OCI-M2 (cell line): Measurements from ENCODE around the gene SNX30.

Experiments
- DNase-seq: peaks from one replicate; lab custom pipeline; 2025; ENCODE audit not compliant: unreplicated experiment; lab: John Stamatoyannopoulos, UW

SNX30 gene

DNA sequence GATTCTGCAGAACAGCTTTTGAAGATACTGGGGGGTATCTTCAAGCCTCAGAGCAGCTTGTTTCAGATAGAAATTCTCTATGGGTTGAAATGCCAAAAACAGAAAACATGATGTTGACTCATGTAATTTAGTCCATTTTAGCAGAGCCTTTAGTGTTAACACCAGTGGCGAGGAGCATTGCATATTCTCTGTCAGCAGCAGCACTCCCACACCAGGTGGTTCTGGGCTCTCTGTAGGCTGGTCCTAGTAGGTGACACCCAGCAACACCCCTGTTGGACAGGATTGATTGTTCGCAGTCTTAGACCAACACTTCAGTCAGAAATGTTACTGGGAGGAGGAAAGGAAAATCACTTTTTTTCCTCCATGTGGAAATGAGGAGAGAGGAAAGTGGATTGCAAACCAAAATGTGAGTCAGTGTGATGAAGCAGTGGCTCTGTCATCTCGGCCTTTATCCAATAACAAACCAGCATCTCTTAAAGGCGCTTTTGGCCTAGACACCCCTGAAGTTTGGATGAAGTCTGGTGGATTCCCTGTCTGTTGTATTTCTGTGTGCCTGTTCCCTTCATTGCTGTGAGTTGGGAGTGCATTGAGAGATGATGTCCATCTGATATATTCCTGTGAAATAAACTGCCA is 123.3 kb downstream of the SNX30 start:
- DNase-seq, result no peak

DNA sequence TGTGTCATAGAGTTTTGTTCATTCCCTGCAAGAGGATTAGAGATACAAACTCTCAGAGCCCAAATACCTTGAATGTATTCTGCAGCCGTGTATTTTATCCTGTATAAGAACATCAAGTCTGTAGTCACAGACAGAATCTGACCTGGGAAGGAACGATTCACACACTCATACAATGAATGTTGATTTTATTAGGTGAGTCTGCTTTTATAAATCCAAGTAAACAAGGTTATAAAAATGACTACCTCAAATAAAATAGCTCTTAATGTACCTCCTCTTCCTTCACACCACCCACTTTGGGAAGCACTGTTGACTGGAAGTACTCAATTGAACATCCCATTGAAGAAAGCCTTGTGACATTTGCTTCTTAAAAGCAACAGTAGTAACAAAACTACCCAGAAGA is 128.2 kb downstream of the SNX30 start:
- no peak for DNase-seq

DNA sequence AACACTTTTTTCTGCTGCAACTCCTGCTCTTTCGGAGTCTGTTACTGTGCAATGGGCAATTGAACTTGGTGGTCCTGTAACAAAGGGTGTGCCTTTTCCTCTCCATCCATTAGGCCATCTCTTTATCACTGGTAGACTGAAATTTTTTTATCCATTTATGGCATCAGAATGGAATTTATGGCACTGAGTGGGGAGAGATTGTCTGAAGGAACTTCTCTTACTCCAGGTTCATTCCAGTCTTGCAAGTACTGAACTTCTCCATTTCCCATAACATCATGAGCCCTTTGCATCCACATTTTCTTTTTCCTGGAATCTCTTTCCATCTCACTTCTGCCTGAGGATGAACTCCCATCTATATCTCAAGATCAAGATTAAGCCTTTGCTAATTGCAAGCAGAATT is 130.1 kb downstream of the SNX30 start:
- no peak for DNase-seq

DNA sequence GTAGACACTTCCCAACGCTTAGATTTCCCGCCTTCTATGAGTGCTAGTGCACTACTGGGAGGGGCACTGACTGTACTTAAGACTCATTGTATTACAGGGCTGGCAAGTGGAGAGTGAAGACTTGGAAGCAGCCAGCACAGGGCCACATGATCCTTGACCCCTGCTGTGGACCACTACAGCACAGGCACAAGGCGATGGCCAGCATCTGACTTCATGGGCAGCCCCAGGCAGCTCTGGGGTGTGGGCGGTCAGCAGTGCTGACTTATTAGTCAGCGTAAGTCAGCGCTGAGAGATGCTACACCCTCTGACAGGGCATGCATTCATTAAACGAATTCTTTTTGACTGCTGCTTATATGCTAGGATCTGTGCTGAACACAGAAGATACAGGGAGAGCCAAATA is 130.8 kb downstream of the SNX30 start:
- DNase-seq, result no peak

DNA sequence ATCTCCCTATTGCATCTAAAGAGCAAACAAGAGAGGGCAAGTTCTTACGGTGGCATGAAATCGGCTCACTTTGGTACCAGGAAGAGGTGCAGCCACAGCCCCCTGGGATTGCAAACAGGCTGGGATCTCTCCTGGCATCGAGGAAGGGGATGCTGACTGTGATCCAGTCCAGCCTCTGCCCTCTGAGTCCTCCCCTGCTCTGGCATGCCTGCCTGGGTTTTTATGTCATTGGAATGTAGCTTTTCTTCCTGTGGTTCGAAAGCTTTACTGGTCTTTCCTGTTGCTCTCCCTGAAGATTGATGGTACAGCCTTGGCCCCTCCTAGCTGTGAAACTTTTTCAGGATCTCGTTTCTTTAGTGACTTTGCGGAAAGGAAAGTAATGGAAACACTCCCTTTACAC is 133.5 kb downstream of the SNX30 start:
- no peak for DNase-seq

DNA sequence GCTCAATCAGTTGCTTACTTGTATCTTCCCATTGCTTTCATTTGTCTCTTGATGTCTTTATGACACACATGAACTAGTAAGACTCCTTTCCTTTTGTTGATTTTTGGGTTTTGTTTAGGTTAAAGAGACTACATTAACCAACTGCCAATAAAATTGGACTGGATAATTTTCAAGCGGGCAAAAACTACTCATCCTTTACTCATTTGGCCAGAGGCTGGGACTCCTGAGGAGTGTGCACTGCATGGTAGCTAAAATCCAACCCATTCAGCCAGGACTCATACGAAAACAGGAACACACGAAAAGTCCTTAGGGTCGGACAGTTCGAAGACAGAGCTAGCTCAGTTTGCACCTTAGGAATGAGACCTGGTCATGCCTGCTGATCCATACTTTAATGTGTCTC is 134.2 kb downstream of the SNX30 start:
- DNase-seq, result no peak

DNA sequence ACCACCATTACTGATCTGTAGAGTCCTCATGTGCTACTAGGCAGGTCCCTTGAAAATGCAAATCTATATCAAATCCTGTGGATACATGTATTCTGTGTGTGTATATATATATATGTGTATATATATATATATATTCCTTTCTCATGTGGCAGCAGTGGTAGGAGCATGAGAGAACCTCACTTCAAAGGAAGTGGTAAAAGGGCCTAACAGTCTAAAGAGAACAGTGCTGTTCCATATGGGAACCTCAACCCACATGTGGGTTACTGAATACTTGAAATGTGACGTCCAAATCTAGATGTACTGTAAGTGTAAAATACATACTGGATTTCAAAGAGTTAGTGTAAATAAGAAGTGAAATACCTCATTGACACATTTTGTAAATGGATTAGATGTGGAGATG is 134.8 kb downstream of the SNX30 start:
- no peak for DNase-seq

DNA sequence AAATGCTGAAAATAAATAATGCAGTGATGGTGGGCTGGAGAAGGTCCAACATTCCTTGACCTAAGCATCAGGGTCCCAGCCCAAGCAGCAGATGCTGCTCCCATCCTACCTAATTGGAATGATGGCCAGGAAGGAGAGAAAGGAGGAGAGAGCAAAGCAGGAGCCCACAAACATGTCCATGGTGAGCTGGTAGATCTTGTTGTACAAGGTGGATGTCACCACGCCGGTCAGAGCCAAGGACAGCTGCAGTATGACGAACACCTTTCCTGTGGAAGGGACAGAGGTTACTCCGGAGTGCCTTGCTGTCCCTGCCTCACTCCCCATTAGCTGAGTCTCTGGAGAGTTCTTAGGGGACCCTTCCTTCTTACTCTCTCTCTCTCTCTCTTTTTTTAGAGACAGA is 135.8 kb downstream of the SNX30 start:
- DNase-seq, result no peak

DNA sequence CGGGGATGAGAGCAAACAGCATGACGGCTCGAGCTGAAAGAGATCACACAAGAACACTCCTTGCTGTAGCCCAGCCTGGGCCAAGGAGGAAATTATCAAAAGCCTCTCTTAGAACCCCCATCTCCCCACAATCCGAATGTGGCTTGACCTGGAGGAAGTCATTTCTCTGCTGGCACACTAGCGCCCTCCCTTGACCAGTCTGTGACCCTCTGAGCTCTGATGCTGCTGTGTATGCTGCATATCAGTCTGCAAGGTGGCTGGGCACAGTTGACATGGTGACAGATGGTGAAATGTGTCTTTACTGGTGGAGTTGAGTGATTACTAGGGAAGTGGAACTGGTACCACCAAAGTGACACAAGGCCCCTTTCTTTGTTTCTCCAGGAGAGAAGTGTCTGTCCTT is 136.8 kb downstream of the SNX30 start:
- DNase-seq, result no peak

DNA sequence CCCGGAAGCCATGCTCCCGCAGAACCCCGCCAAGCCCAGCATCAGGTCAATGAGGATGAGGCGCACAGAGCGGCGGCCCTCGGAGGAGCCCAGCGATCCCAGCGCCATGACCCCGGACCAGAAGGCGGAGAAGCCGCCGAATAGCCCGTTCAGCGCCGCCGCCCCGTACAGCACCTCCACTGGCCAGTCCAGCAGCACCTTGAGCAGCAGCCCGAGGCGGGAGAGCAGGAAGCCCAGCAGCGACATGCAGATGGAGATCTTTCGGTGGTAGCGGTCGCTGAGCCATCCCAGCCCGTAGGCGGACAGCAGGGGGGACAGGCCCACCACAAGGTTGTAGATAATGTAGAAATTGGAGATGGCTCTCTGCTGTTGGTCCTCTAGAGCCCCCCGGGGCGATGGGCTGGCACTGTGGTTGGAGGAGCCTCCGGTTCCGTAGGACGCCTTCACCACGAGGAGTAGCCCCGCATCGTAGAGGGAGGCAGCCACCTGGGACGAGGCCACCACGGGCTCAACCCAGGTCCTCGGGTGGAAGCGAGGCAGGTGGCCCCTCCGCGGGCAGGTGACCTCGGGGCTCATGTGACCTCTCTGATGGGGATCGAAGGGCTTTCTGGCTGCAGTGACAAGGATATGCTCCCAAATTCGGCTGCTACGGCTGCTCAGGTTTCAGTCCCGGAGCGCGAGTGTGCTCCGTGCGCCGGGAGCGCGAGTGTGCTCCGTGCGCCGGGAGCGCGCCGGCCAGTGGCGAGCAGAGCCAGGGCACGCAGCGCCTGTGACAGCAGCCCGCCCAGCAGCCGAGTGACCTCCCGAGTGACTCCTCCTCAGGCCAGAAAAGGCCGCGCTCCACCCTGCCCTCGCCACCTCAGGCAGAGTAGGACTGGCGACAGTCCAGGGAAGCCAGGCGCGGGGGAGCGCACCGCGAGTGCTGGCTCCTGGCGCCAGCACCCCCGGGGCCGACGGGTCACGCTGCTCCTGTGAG is 139.8 kb downstream of the SNX30 start, which contains the start of gene SLC46A2:
SLC46A2 (minus strand) TSS at position 771 of the 976 bp plus-strand sequence; CDS start at position 576, 195 bp downstream.
- DNase-seq, result no peak

DNA sequence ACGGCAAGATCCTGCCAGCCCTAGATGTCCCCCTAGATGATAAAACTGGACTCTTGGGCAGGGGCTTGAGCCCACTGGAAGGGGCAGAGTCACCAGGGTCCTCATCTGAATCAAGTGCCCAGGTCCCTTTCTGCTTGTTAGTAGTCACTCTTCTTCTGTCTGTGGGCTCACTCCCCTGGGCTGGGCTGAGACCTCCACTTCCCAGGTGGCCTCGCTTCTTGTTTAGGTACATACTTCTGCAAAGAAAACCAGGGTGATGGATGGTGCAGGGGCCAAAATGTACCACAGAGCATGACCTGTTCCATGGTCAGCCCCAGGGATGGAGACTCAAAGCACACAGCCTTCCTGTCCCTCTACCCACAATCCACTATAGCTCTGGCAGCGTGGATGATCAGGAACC is 141.0 kb downstream of the SNX30 start:
- DNase-seq, result no peak

DNA sequence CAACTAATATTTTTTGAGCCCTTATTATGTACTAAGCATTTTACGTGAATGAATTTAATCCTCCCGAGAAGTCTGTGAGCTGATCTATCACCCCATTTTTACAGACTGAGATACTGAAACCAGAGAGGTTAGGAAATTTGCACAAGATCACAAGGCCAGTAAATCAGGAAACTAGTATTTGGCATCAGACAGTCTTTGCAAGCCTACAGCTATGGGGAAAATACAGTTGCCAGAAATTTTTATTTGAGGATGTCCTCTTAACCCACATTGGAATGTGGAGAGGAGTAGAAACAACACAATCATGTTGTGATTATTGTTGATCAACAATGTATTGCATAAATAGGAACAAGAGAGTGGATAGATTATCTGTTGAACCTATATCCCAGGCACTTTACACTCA is 142.4 kb downstream of the SNX30 start:
- no peak for DNase-seq

DNA sequence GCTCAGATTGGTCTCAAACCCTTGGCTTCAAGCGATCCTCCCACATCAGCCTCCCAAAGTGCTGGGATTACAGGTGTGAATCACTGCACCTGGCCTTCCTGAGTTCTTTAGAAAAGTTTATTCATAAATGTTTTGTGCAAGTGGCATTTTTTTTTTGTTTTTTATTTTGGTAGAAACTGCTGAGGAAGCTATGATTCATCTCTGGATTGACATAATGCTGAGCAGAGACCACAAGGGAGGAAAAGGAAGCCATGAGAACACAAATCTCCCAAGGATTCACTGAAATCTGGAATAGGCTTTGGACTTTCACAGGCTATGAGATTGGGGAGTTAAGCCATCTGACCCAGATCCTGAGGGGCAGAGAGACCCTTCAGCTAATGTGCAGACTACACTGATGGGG is 143.5 kb downstream of the SNX30 start:
- DNase-seq, result no peak

DNA sequence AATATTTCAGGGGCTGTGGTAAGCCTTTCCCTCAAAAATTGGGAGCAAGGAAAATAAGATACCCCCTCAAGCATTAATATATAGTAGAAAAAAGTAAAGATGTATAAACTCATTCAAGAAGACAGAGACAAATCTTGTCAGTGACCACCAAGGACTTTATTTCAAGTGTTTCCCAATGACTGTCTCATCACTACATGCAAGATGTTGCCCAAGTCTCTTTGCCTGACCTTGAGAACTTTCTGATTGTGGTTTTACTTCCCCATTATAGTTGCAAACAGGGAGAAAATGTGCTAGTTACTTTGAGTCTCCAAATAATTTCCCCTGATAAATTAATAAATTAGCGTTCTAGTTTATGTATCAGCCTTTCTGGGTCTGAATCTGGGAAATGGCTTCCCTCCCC is 144.1 kb downstream of the SNX30 start:
- no peak for DNase-seq

DNA sequence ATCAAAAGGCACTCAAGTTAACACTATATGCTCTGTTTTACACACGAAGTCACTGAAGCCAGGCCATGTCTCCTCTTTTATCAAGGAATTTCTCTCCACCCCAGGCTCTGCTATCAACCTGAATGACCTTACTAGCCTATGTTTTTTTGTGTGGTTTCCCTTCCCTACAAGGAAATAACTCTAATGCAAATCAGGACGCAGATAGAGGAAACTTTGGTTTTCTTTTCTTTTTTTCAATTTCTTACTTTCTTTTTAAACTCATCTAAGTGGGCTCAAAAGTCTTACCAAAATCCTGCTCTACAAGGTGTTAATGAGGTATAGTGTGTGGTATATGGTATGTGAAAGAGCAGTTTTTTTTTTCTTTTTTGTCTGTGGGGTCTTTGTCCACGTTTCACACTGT is 145.6 kb downstream of the SNX30 start:
- DNase-seq, result no peak

DNA sequence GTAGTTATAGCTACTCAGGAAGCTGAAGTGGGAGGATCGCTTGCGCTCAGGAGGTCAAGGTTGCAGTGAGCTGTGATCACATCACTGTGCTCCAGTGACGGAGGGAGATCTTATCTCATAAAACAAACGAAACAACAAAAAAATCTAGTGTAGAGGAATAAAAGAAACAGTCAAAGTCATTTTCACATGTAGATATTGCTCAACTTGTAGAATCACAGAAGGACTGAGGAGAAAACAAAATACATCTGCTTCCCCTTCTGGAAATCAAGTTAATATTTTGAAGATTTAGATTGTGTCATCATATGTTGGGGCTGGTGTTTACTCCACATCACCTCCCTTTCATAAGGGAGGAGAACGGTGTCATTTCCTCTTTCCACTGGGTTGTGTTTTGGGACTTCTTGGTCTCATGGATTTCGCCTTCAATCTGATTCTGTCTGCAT is 148.3 kb downstream of the SNX30 start:
- DNase-seq, result no peak

DNA sequence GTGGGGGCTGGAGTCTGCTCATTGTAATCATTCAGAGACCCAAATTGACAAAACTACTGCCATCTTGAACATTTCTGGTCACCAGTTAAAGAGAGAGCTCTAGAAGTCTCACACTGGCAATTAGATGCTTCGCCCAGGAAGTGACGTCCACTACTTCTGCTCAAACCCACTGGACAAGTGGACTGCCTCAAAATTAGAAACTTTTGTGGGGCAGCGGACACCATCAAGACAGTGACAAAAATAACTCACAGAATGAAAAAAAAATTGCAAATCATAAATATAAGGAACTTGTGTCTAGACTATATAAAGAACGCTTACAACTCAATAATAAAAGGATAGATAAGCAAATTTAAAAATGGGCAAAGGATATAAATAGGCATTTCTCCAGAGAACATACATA is 149.9 kb downstream of the SNX30 start:
- no peak for DNase-seq

DNA sequence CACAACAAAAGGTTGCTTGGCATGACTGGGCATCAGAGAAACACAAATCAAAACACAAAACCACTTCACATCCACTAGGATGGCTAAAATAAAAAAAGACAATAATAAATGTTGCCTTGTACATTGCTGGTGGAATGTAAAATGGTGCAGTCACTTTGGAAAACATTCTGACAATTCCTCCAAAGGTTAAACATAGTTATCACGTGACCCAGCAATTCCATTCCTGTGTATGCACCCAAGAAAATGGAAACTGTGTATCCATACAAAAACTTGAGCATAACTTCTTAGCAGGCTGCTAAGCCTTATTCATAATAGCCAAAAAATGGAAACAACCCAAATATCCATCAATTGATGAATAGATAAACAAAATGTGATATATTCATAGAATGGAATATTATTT is 150.3 kb downstream of the SNX30 start:
- DNase-seq, result no peak

DNA sequence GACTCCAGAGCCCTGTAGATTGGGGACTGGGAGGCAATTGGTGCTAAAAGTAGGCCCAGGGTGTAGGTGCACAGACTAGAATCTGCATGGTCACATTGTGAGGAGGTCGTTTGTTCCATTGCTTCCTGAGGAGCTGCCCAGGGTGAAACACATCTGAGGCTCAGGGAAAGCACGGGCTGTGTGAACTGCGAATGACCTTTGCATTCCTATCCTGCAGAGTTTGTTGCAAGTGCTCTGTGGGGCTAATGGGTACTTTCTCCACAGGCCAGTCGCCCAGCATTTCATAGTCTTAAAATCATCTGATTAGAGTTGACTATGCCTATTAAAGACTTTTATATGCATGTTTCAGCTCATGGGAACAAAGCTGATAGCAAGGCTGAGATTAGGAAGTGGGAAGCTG is 154.5 kb downstream of the SNX30 start:
- DNase-seq, result no peak

DNA sequence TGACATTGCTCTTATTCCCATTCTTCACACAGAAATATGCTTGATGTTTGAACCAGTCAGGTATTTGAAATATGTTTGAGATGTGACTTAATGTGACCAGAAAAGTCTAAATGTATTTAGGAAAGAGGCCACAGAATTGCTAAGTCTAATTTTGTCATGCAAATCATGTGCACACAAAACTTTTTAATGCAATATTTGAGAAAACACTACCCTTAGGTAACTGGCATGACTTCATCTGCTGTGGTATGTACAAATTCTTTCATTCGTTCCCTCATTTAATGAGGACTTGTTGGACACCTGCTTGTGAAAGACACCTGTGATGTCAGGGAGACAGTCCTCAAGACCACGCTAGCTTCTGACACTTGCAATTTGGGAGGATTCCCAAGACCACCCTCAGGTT is 161.2 kb downstream of the SNX30 start:
- no peak for DNase-seq

DNA sequence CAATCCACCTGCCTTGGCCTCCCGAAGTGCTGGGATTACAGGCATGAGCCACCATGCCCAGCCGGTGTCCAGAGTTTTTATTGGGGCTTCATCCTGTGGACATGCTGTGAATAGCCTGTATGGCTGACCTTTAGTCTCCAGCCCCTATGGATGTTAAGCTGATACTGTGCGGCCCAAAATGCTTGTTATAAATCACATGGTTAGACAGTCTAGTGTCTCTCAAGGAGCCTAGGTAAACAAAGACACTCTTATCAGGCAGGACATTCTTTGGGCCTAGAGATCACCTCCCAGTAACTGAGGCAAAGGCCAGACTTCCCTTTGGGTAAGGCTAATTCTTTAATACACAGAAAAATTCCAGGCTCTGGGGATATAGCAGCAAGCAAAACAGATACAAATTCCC is 162.1 kb downstream of the SNX30 start:
- DNase-seq, result no peak

DNA sequence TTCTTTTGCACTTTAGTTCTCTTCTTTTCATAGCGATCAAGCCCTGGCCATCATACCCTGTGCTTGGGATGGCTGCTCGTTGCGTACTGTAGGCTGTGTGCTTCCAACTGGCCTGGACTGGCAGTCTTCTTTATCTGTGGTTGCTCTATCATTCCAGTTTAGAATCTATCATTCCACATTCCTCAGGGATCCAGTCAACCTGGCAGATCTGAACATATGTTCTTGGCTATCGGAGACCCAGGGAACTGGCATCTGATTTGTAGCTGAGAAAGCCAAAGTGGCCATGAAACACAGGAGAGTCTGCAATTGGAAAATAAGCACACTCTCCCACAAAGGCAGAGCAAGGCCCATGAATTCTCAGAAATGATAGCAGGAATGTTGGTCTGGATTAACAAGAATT is 162.8 kb downstream of the SNX30 start:
- no peak for DNase-seq
